A172 (cell line): ENCODE measurements around the gene SMIM12. TPM values are rescaled to one million over a fixed set of nuclear protein-coding genes. Genes with fewer than 3 reads are reported as not detected.

Experiments
- DNase-seq: peaks from one replicate; pipeline ENCODE4 v3.0.0-alpha.2; 2015; ENCODE audit warnings: low spot score
- total RNA-seq: library from RNA; depleted of rRNA; stranded (reverse); fragments of >200 nt; shearing (Covaris generic); gene quantifications from 2 replicates; pipeline ENCODE4 v1.2.3, GENCODE V29; 2014; rRNA removed

SMIM12 gene
- total RNA-seq = 31.1 and 31.5 TPM in 2 replicates

DNA sequence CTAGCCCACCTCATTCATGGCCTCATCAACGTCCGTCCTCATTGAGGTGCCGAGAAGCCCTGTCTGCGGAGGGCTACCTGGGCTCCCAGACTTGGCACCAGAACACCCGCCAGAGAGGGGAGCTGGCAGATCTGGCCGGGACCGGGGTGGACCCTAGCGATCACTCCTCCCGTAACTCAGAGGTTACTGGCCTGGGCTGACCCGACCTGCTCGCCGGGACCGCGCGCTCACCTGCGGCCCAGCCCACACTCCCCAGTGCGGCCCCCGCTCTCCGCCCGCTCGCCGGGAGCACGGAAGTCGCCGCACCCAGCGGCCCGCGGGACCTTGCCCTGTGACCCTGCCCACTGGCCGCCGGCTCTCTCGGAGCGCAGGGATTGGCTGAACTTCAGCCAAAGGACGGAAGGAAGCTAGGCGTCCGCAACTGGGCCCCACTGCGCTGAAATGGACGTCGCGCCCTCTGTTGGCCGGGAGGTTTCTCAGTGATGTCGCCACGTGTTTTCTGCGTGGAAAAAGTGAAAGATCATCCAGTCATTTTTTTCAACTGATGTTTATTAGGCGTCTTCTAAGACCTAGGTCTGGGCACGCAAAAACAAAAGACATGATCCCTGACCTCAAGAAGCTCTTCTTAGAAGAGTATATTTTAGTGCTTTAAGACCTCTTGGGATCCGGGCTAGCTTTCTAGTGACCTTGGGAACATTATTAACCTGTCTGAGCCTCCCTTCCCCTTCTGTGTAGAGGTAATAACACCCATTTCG is at the start of gene SMIM12:
TSS of gene SMIM12 (minus strand) at position 304 of the 755 bp plus-strand sequence. CDS start 3,772 bp downstream, outside the sequence.
- DNase-seq = peak; percentile 78

- no peak for DNase-seq
Measured at GRCh38 chr1:34908369-34908768, 48.8 kb upstream of the SMIM12 start.

GRCh38 chr1:34907487-34908090 is 48.0 kb upstream of the SMIM12 start:
- no peak for DNase-seq

DNA sequence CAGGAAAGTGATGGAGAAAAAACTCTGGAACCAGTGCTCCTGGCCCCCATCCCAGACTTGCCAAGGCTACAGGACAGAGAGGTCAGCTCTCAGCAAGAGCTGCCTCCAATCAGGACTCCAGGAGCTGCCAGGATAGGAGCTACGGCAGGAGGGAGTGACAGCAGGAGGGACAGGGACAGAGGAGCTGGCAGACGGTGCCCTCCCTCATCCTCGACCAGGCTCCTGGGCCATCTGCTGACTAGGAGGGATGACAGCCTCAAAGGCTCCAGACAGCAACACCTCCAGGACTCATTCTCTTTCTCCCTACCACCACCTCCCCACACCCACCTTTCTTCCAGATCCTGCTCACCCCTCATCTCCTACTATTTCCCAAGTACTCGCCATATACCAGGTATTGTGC is 47.2 kb upstream of the SMIM12 start:
- DNase-seq = no peak

DNA sequence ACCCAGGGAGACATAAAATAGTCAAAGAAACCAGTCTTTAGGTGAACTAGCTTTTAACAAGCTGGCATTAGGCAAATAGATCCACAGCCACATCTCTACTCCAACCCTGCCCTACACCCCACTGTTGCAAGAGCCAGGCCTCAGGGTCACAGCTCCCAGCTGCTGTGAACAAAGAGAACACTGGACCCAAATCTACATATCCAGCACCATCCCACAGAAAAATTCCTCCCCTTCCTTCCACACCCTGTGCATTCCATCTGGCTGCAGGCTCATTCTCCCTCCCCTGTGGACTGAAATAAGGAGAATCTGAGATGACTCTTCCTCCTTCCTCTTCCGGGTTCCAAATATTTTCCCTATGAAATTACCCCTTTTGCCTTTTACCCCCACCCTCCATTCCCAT is 46.7 kb upstream of the SMIM12 start:
- DNase-seq = no peak

GRCh38 chr1:34905098-34905459 is 45.5 kb upstream of the SMIM12 start:
- no peak for DNase-seq

GRCh38 chr1:34904236-34905097 is 44.9 kb upstream of the SMIM12 start:
- no peak for DNase-seq

GRCh38 chr1:34901919-34902318 is 42.4 kb upstream of the SMIM12 start:
- DNase-seq = no peak

DNA sequence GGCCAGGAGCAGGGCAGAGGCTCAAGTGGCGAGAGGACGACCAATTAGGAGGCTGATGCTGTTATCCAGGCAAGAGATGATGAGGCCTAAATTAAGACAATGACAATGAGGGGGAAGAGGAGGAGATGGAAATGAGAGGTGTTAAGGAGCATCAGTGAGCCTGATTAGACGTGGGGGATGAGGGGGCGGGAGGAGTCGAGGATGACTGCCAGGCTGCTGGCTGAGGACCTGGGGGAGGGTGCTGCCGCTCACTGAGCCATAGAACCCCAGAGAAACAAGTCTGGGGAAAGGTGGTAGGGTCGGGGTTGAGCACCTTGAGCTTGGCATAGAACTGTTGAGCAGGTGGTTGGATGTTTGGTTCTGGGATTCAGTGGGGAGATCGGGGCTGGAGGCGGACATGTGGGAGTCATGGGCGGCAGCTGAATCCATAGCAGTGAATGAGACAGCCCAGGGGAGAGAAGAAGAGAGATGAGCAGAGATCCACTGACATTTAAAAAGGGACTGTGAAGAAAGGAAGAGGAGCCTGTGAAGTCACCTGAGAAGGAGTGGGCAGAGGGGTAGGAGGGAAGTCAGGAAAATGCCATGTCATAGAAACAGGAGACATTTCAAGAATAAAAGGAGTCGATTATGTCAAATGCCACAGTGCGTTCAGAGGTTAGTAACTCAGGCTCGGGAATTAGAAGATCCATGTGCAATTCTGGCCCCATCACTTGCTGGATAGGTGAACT is 41.4 kb upstream of the SMIM12 start:
- DNase-seq = no peak

DNA sequence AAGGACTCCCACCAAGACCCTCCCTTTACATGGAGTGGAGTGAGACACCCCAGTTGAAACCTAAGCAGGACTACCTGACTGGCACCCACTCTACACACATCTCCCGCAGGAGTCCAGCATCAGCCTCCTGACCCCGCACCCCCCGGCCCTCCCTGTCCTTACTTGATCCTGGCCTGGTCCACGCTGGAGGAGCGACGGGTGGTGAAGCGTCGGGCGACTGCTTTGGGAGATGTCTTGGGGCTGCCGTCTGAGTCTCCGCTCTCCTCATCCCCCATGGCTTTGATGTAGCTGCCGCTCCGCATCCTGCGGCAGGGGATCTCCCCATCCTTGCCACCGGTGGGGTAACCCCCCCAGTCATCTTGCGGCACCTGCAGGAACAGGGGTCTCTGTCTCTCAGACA is 40.4 kb upstream of the SMIM12 start:
- DNase-seq = no peak

DNA sequence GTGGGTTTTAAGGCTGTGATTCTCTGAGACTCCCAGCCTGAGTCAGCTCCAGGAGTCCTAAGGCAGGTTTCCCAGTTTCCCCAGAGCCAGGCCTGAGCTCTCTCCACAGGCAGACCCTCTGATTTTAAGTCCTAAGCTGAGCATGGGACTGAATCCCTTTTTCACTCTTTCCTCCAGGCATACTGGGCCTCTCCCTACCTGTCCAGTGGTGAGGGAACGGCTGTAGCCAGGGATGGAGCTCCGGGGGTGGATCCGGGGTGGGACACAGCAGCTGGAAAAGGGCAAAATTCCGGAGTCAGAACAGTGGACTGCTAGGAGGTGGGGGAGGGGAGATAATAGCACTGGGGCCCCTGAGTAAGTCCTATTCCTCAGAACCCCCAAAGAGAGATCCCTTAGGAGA is 39.9 kb upstream of the SMIM12 start:
- no peak for DNase-seq

- no peak for DNase-seq
Measured at GRCh38 chr1:34898330-34898761, 38.8 kb upstream of the SMIM12 start.

GRCh38 chr1:34896612-34897011 is 37.1 kb upstream of the SMIM12 start:
- no peak for DNase-seq

DNA sequence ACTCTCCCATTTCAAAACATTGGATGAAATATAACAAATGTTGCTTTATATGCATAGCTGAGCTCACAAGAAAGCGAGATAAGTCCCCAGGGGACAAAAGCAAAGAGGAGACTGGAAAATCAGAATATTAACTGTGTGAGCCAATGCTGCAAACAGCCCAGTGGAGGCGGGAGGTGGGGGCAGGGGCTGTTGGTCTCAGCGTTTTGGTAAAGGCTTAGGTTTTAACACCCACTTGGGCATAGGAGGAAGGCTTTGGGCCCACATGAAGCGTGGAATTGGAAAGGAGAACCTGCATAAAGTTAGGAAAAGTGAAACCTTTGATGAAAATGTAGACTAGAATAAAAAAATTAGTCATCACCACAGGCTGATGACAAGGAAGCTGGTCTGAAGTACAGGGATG is 30.2 kb upstream of the SMIM12 start:
- DNase-seq = no peak

DNA sequence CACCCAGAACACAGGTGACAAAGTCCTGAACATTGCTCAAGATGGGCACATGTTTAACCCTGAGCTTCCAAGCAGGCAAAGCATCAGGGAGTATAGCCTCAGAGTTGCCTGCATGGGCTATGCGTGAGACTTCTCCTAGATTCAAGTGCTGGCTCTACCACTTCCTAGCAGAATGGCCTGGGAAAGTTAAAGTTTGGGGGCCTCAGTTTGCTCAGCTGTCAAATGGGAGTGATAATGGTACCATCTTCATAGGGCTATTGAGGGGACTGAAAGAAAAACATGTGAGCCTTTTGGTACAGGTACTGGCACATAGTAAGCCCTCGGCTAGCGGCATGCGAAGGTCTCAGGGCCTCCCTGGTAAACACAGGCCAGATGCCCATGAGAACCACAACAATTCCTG is 28.0 kb upstream of the SMIM12 start:
- no peak for DNase-seq

DNA sequence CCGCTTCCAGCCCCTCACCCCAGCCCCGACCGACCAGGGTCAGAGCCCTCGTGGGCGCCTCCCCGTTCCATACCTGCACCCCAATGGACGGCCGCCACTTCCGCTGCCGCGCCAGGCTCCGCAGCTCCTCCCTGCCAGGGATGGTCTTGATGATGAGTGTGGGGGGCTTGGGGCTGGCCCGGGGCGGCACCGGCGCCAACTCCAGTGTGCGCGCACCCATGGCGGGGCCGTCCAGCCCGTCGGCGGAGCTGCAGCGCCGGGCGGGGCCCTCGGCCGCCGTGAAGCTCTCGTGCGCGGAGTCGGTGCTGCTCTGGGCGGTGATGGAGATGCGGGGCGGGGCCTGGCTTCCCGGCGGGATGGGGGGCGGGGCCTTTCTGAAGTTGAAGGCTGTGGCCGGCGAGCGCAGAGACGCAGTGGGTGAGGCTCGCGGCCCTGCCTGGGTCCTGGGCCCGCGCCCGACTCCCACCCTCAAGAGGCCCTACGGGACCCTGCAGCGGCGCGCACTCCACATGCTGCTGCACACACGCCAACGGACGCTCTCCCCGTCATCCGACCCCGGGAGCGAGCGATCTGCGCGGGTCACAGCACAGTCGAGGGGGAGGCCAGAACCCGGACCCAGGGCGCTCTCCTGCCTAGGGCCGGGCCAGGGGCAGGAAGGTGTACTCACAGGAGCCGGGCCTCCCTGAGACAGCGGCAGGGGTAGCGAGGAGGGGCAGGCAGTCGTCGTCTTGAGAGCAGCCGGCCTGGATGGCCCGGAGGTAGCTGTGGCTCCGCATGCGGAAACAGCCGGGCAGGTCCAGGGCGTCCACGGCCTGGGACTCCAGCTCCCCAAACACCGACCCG is 26.1 kb upstream of the SMIM12 start:
- no peak for DNase-seq

DNA sequence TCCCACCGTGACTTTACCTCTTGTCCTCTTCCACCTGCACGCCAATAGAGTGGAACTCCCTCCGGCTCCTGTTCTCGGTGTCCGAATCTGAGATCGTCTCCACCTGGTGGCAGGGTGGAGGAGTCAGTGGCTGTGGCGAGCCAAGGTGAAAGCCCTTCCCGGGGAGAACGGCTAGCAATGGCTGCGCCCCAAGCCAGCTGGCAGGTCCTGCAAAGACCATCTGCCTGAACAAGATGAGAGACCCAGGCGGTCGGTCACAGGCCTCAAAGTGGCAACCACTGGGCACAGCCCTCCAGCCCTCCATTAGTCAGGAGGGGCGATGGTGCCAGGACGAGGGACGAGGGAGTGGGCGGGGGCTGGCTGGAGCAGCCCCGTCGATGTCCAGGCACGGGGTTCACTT is 25.4 kb upstream of the SMIM12 start:
- DNase-seq = no peak

GRCh38 chr1:34884536-34884935 is 25.0 kb upstream of the SMIM12 start:
- DNase-seq = no peak

GRCh38 chr1:34879230-34879629 is 19.7 kb upstream of the SMIM12 start:
- DNase-seq = no peak

DNA sequence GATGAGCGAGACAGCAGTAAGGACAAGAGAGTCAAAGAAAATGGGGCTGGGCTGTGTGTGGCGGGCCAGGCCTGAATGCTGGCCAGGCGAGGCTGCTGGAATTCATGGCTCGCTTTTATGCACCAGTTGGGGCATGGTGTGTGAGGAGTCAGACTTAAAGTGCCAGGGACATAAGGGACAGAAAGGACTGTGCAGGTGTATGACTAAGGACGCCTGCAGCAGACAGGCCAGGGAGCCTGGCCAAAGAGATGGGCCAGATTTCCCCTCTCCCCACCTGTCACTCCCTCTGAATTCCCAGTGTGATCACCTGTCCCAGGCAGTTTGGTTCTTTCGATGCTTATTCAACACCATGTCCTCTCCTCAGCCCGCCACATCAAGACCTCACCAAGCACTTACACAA is 16.9 kb upstream of the SMIM12 start:
- no peak for DNase-seq
